CD14-positive monocyte (primary cell): Measurements from ENCODE around the gene WFDC12. TPM values are rescaled to one million over a fixed set of nuclear protein-coding genes. Genes with fewer than 3 reads are reported as not detected.

Experiments used
- DNase-seq, 3 donors: peaks; one replicate each; pipeline ENCODE4 v3.0.0-alpha.2; 2011 to 2022
- H2AFZ ChIP-seq: 2 replicates; pipeline ENCODE4 v1.6.0; 2012; ENCODE audit warnings: mild to moderate bottlenecking, low read depth, low read length, inconsistent platforms; ENCODE audit not compliant: insufficient read depth, poor library complexity, severe bottlenecking
- H3K27ac ChIP-seq, 2 donors: 1 replicate in 1 of 2; 2 replicates in 1 of 2; pipeline ENCODE4 v1.5.1; 2012 to 2013; ENCODE audit warnings: low read length in 2 of 2, control low read depth in 1 of 2, inconsistent platforms in 1 of 2, low read depth in 1 of 2, mild to moderate bottlenecking in 1 of 2
- H3K27me3 ChIP-seq, 2 donors: one replicate each; pipeline versions ENCODE4 v1.6.0 to v1.6.1; 2011 to 2013; ENCODE audit warnings: low read length in 2 of 2; ENCODE audit not compliant: control insufficient read depth in 2 of 2, insufficient read depth in 2 of 2
- H3K36me3 ChIP-seq, 2 donors: replicated peaks in 1 of 2; 1 replicate in 1 of 2; 2 replicates in 1 of 2; pipeline versions ENCODE4 v1.5.1 to v1.6.1; 2012 to 2013; ENCODE audit warnings: low read length in 2 of 2, control low read depth in 1 of 2, inconsistent platforms in 1 of 2, mild to moderate bottlenecking in 1 of 2; ENCODE audit not compliant: insufficient read depth in 2 of 2, control insufficient read depth in 1 of 2
- H3K4me1 ChIP-seq, 2 donors: 1 replicate in 1 of 2; 2 replicates in 1 of 2; pipeline versions ENCODE4 v1.5.1 to v1.6.1; 2012 to 2013; ENCODE audit warnings: low read length in 2 of 2, control low read depth in 1 of 2, inconsistent platforms in 1 of 2, mild to moderate bottlenecking in 1 of 2, moderate library complexity in 1 of 2; ENCODE audit not compliant: insufficient read depth in 2 of 2, control insufficient read depth in 1 of 2
- H3K4me2 ChIP-seq: replicated peaks from 2 replicates; pipeline ENCODE3; 2012; ENCODE audit warnings: low read length, moderate library complexity, mild to moderate bottlenecking; ENCODE audit not compliant: poor library complexity, severe bottlenecking; ENCODE audit errors: extremely low read depth
- H3K4me3 ChIP-seq, 3 experiments: fragments of 200-600 bp in 1 of 3; sonication (generic) in 1 of 3; replicated peaks in 1 of 3; 1 replicate in 2 of 3; 2 replicates in 1 of 3; pipeline ENCODE4 v1.5.1; 2011 to 2013; ENCODE audit warnings: low read length in 3 of 3, mild to moderate bottlenecking in 3 of 3, control low read depth in 2 of 3, low read depth in 2 of 3, inconsistent platforms in 1 of 3, moderate library complexity in 1 of 3
- H3K79me2 ChIP-seq: 2 replicates; pipeline ENCODE4 v1.6.0; 2012; ENCODE audit warnings: mild to moderate bottlenecking, control low read depth, inconsistent platforms, low read length, moderate library complexity; ENCODE audit not compliant: insufficient read depth
- H3K9ac ChIP-seq: 2 replicates; pipeline ENCODE4 v1.6.0; 2017; ENCODE audit warnings: low read length, mild to moderate bottlenecking; ENCODE audit not compliant: insufficient read depth, poor library complexity, severe bottlenecking
- H3K9me3 ChIP-seq, 2 donors: replicated peaks in 1 of 2; 1 replicate in 1 of 2; 2 replicates in 1 of 2; pipeline versions ENCODE4 v1.5.1 to v1.6.1; 2012 to 2013; ENCODE audit warnings: low read length in 2 of 2, control low read depth in 1 of 2; ENCODE audit not compliant: control insufficient read depth in 1 of 2, insufficient read depth in 1 of 2
- H4K20me1 ChIP-seq: 2 replicates; pipeline ENCODE4 v1.6.0; 2012; ENCODE audit warnings: mild to moderate bottlenecking, low read length, control low read depth, moderate library complexity; ENCODE audit not compliant: insufficient read depth
- H3K27ac Mint-ChIP-seq, 7 donors: one replicate each; pipeline ENCODE4 v1.8.0; 2020; ENCODE audit warnings: mild to moderate bottlenecking in 7 of 7, mixed read lengths in 7 of 7, moderate library complexity in 6 of 7, inconsistent platforms in 2 of 7
- H3K27me3 Mint-ChIP-seq, 3 donors: one replicate each; pipeline ENCODE4 v1.8.0; 2021 to 2022; ENCODE audit warnings: low read depth in 3 of 3, mild to moderate bottlenecking in 3 of 3, mixed read lengths in 3 of 3, moderate library complexity in 3 of 3, inconsistent platforms in 1 of 3
- H3K36me3 Mint-ChIP-seq, 2 donors: one replicate each; pipeline ENCODE4 v1.8.0; 2020; ENCODE audit warnings: mixed read lengths in 2 of 2, inconsistent platforms in 1 of 2, mild to moderate bottlenecking in 1 of 2
- H3K4me1 Mint-ChIP-seq: one replicate; pipeline ENCODE4 v1.8.0; 2020; ENCODE audit warnings: mild to moderate bottlenecking, mixed read lengths
- H3K4me3 Mint-ChIP-seq, 2 donors: one replicate each; pipeline ENCODE4 v1.8.0; 2020; ENCODE audit warnings: mild to moderate bottlenecking in 2 of 2, mixed read lengths in 2 of 2, moderate library complexity in 1 of 2
- H3K9me3 Mint-ChIP-seq, 7 donors: one replicate each; pipeline ENCODE4 v1.8.0; 2020 to 2022; ENCODE audit warnings: mixed read lengths in 7 of 7, mild to moderate bottlenecking in 6 of 7, moderate library complexity in 6 of 7, inconsistent platforms in 2 of 7
- WGBS: methylation state at CpG from one replicate; pipeline ENCODE4 v1.1.5; 2013; ENCODE audit warnings: missing lambda C conversion rate; ENCODE audit not compliant: insufficient coverage; 5-methylcytosine and 5-hydroxymethylcytosine counted together
- intact Hi-C, 2 donors: fragments of 100-400 bp; cut with micrococcal nuclease; formaldehyde crosslinking; loops; one replicate each; pipeline versions ENCODE4 v1.15.0 to v1.15.1; 2023
- polyA plus RNA-seq, 3 donors: library from polyadenylated mRNA; depleted of rRNA in 1 of 3; unstranded in 2 of 3; stranded (reverse) in 1 of 3; fragments of 300-500 nt in 2 of 3; fragments of >200 nt in 1 of 3; fragmentation: Illumina TruSeq in 2 of 3; gene quantifications; 1 replicate in 2 of 3; 2 replicates in 1 of 3; pipeline ENCODE4 v1.2.3, GENCODE V29; 2012 to 2021
- TF ChIP-seq, protein P1 (sequence below): fragments of 200-600 bp; IDR thresholded peaks from one replicate; pipeline ENCODE4 v1.8.0; 2022; ENCODE audit warnings: antibody characterized with exemption, mild to moderate bottlenecking

WFDC12 gene
- polyA plus RNA-seq, 3 donors, result not detected

- Histone ChIP-seq H3K27me3 (peaks cover 0 to 5% of the 10 kb centered on the region in 2 donors), H3K9ac (no peak overlapping the region), H3K4me2 (no peak overlapping the region), H3K4me3 (no peak overlapping the region), H3K79me2 (no peaks in the 10 kb centered on the region), H3K4me1 (no peaks in the 10 kb centered on the region), H3K9me3 (no peaks in the 10 kb centered on the region), H3K36me3 (no peaks in the 10 kb centered on the region), H3K27ac (no peak overlapping the region), H2AFZ (no peak overlapping the region), H4K20me1 (no peaks in the 10 kb centered on the region)
- H3K4me3 Mint-ChIP-seq, result no peak overlapping the region
- no peaks in the 10 kb centered on the region for H3K9me3 Mint-ChIP-seq
- TF ChIP-seq, protein P1, sequence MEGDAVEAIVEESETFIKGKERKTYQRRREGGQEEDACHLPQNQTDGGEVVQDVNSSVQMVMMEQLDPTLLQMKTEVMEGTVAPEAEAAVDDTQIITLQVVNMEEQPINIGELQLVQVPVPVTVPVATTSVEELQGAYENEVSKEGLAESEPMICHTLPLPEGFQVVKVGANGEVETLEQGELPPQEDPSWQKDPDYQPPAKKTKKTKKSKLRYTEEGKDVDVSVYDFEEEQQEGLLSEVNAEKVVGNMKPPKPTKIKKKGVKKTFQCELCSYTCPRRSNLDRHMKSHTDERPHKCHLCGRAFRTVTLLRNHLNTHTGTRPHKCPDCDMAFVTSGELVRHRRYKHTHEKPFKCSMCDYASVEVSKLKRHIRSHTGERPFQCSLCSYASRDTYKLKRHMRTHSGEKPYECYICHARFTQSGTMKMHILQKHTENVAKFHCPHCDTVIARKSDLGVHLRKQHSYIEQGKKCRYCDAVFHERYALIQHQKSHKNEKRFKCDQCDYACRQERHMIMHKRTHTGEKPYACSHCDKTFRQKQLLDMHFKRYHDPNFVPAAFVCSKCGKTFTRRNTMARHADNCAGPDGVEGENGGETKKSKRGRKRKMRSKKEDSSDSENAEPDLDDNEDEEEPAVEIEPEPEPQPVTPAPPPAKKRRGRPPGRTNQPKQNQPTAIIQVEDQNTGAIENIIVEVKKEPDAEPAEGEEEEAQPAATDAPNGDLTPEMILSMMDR, result no peak
- peak overlapping the region in 1 of 7 donors; percentile 42 for H3K27ac Mint-ChIP-seq
- 92% methylated on average over 11 of the region's 11 CpGs for WGBS
- intact Hi-C loops, result no loop called here
- H3K27me3 Mint-ChIP-seq, result peaks cover 12 to 18% (median 17%) of the 10 kb centered on the region in 3 donors
- DNase-seq, result no peak
- H3K36me3 Mint-ChIP-seq, result no peaks in the 10 kb centered on the region
- no peaks in the 10 kb centered on the region for H3K4me1 Mint-ChIP-seq
Measured at GRCh38 chr20:45110301-45110700, 14.0 kb downstream of the WFDC12 start.

DNA sequence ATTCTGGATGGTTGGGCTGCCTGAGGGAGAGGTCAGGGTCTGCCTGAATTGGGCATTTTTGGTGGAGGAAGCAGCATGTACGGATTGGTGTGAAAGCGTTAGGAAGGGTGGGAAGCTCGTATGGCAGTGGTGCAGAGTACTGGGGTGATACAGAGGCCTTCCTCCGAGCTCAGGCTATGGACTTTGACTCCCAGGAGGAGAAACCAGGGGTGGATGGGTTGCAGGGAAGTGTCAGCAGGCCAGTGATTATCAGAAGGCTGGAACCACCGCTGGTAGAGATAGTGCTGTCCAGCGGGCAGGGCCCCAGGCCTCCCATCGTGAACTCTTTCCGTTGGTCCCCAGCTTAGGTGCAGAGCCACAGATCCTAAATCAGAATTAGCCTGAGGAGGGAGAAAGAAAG lies 14.6 kb downstream of the WFDC12 start:
- H3K27ac Mint-ChIP-seq, result no peak overlapping the region
- no peak for DNase-seq
- H3K79me2 ChIP-seq, result no peaks in the 10 kb centered on the region

More for the DNA sequence above, 14.6 kb downstream of the WFDC12 start:
- intact Hi-C loops, result no loop called here
- H3K36me3 Mint-ChIP-seq, result no peaks in the 10 kb centered on the region
- no peaks in the 10 kb centered on the region for H3K36me3 ChIP-seq
- no peaks in the 10 kb centered on the region for H3K4me1 Mint-ChIP-seq
- no peak overlapping the region for H3K27ac ChIP-seq
- no peak overlapping the region for H2AFZ ChIP-seq
- H3K9me3 Mint-ChIP-seq, result no peaks in the 10 kb centered on the region
- H3K4me3 Mint-ChIP-seq, result peak overlapping the region in 1 of 2 donors; percentile 40
- H3K27me3 Mint-ChIP-seq, result peaks cover 9 to 14% (median 13%) of the 10 kb centered on the region in 3 donors
- no peak overlapping the region for H3K4me2 ChIP-seq
- TF ChIP-seq, protein P1, result no peak
- no peaks in the 10 kb centered on the region for H4K20me1 ChIP-seq
- no peaks in the 10 kb centered on the region for H3K9me3 ChIP-seq
- no peak overlapping the region for H3K9ac ChIP-seq
- H3K4me1 ChIP-seq, result no peaks in the 10 kb centered on the region
- H3K4me3 ChIP-seq, result no peak overlapping the region
- WGBS, result 91% methylated on average over 4 of the region's 8 CpGs
- peaks cover 0 to 5% of the 10 kb centered on the region in 2 donors for H3K27me3 ChIP-seq
